Neural progenitor cell (in vitro differentiated cells): ENCODE results near the gene SLC27A1. TPM values are rescaled to one million over a fixed set of nuclear protein-coding genes. Genes with fewer than 3 reads are reported as not detected.

Experiments used
- DNase-seq: peaks from one replicate; pipeline ENCODE4 v3.0.0-alpha.2; 2016; ENCODE audit warnings: low spot score
- H2AFZ ChIP-seq: fragments of 200-600 bp; sonication (generic); replicated peaks from 2 replicates; pipeline ENCODE4 v1.6.1; 2016; ENCODE audit warnings: antibody characterized with exemption
- H3F3A ChIP-seq: fragments of 200-600 bp; sonication (generic); 2 replicates; pipeline ENCODE4 v1.6.1; 2016; ENCODE audit warnings: antibody characterized with exemption, low read depth
- H3K27ac ChIP-seq: fragments of 200-600 bp; sonication (generic); 2 replicates; pipeline ENCODE4 v1.5.1; 2016; ENCODE audit warnings: mild to moderate bottlenecking
- H3K27me3 ChIP-seq: fragments of 200-600 bp; sonication (generic); 2 replicates; pipeline ENCODE4 v1.6.1; 2016; ENCODE audit warnings: mild to moderate bottlenecking, moderate library complexity
- H3K36me3 ChIP-seq: fragments of 200-600 bp; sonication (generic); 2 replicates; pipeline ENCODE4 v1.5.1; 2016
- H3K4me1 ChIP-seq: fragments of 200-600 bp; sonication (generic); 2 replicates; pipeline ENCODE4 v1.6.1; 2016; ENCODE audit warnings: mixed run types
- H3K4me2 ChIP-seq: fragments of 200-600 bp; sonication (generic); 2 replicates; pipeline ENCODE4 v1.6.1; 2016
- H3K4me3 ChIP-seq: fragments of 200-600 bp; sonication (generic); 2 replicates; pipeline ENCODE4 v1.5.1; 2016
- H3K79me2 ChIP-seq: fragments of 200-600 bp; sonication (generic); 2 replicates; pipeline ENCODE4 v1.6.1; 2016; ENCODE audit warnings: low read depth
- H3K9ac ChIP-seq: fragments of 200-600 bp; sonication (generic); 2 replicates; pipeline ENCODE4 v1.6.1; 2016
- H3K9me3 ChIP-seq: fragments of 200-600 bp; sonication (generic); 2 replicates; pipeline ENCODE4 v1.5.1; 2016; ENCODE audit warnings: low read depth
- H4K20me1 ChIP-seq: fragments of 200-600 bp; sonication (generic); 2 replicates; pipeline ENCODE4 v1.6.1; 2016; ENCODE audit warnings: low read depth
- H3K27ac Mint-ChIP-seq: 3 replicates; pipeline ENCODE4 v1.8.0; 2021; ENCODE audit warnings: mixed read lengths
- H3K27me3 Mint-ChIP-seq: 2 replicates; pipeline ENCODE4 v1.8.0; 2022; ENCODE audit warnings: low read depth, mild to moderate bottlenecking, inconsistent platforms, moderate library complexity, mixed read lengths; ENCODE audit not compliant: insufficient read depth
- H3K36me3 Mint-ChIP-seq: 3 replicates; pipeline ENCODE4 v1.8.0; 2021; ENCODE audit warnings: mixed read lengths
- H3K4me1 Mint-ChIP-seq: 3 replicates; pipeline ENCODE4 v1.8.0; 2021; ENCODE audit warnings: mixed read lengths
- H3K4me3 Mint-ChIP-seq: 3 replicates; pipeline ENCODE4 v1.8.0; 2021; ENCODE audit warnings: mild to moderate bottlenecking, moderate library complexity, mixed read lengths
- H3K9me3 Mint-ChIP-seq: 3 replicates; pipeline ENCODE4 v1.8.0; 2020; ENCODE audit warnings: mixed read lengths
- EZH2 ChIP-seq: fragments of 200-600 bp; sonication (generic); IDR thresholded peaks from 2 replicates; pipeline ENCODE4 v1.6.1; 2017; ENCODE audit warnings: antibody characterized with exemption, mild to moderate bottlenecking, moderate library complexity
- EZH2phosphoT487 ChIP-seq: fragments of 200-600 bp; sonication (generic); IDR thresholded peaks from 2 replicates; pipeline ENCODE4 v1.6.1; 2017; ENCODE audit warnings: antibody characterized with exemption
- total RNA-seq: library from RNA; depleted of rRNA; stranded (reverse); fragments of >200 nt; gene quantifications from 2 replicates; pipeline ENCODE4 v1.2.3, GENCODE V29; 2015; ENCODE audit warnings: low replicate concordance
- TF ChIP-seq, protein P1 (sequence below): fragments of 200-600 bp; sonication (generic); IDR thresholded peaks from 2 replicates; pipeline ENCODE4 v1.5.1; 2017; ENCODE audit warnings: antibody characterized with exemption, mild to moderate bottlenecking

SLC27A1 gene
- total RNA-seq, 1 donor from 2014 or later = 13.9 TPM

DNA sequence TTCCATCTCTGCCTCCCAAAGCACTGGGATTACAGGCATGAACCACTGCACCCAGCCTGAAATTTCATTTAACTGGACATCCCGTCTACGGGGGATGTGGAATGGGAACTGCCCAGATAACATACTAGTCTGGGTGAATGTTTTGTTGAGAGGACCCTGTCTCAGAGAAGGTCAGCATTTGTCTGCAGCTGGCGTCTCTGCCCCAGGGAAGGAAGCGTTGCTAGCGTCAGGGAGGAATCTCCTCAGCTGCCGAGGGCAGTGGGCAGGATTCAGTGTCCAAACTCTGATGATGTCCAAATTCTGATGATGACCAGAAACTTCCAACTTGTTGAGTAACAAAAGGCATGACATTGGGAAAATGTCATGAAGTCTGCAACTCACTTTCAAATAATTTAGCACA, 12.7 kb upstream of the SLC27A1 start:
- Histone ChIP-seq H3K9ac (no peak overlapping the region), H3K27me3 (peaks cover 45% of the 10 kb centered on the region), H4K20me1 (no peaks in the 10 kb centered on the region), H3K27ac (no peak overlapping the region), H3K36me3 (no peaks in the 10 kb centered on the region), H3K79me2 (no peaks in the 10 kb centered on the region), H3F3A (peaks cover 14% of the 10 kb centered on the region), H3K4me3 (no peak overlapping the region), H2AFZ (no peak overlapping the region), H3K4me1 (peaks cover 6% of the 10 kb centered on the region), H3K4me2 (no peak overlapping the region), H3K9me3 (no peaks in the 10 kb centered on the region)
- no peaks in the 10 kb centered on the region for H3K9me3 Mint-ChIP-seq
- DNase-seq = no peak
- no peak overlapping the region for H3K27ac Mint-ChIP-seq
- peaks cover 33% of the 10 kb centered on the region for H3K27me3 Mint-ChIP-seq
- TF ChIP-seq EZH2phosphoT487 = no peak
- TF ChIP-seq, protein P1, sequence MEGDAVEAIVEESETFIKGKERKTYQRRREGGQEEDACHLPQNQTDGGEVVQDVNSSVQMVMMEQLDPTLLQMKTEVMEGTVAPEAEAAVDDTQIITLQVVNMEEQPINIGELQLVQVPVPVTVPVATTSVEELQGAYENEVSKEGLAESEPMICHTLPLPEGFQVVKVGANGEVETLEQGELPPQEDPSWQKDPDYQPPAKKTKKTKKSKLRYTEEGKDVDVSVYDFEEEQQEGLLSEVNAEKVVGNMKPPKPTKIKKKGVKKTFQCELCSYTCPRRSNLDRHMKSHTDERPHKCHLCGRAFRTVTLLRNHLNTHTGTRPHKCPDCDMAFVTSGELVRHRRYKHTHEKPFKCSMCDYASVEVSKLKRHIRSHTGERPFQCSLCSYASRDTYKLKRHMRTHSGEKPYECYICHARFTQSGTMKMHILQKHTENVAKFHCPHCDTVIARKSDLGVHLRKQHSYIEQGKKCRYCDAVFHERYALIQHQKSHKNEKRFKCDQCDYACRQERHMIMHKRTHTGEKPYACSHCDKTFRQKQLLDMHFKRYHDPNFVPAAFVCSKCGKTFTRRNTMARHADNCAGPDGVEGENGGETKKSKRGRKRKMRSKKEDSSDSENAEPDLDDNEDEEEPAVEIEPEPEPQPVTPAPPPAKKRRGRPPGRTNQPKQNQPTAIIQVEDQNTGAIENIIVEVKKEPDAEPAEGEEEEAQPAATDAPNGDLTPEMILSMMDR = no peak
- TF ChIP-seq EZH2 = no peak
- H3K4me1 Mint-ChIP-seq = peaks cover 16% of the 10 kb centered on the region
- H3K36me3 Mint-ChIP-seq = no peaks in the 10 kb centered on the region
- no peak overlapping the region for H3K4me3 Mint-ChIP-seq

DNA sequence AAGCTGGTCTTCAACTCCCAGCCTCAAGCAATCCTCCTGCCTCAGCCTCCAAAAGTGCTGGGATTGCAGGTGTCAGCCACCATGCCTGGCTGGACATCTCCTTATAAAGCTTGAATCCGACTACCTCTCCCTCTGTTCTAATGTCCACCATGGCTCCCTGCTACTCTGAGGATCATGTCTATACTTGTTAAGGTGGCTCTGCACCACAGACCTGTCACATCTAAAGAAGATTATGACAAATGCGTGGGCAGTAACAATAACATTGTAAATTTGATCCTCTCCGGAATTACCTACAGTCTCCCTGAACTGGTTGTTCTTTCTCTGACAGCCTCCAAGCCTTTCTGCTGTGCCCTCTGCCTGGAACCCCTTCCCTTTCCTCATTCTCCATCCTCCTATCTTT, 11.4 kb upstream of the SLC27A1 start:
- no peak for DNase-seq
- Histone ChIP-seq H3F3A (peaks cover 8% of the 10 kb centered on the region), H3K9me3 (no peaks in the 10 kb centered on the region), H3K27ac (no peak overlapping the region), H3K36me3 (no peaks in the 10 kb centered on the region), H3K9ac (no peak overlapping the region), H4K20me1 (no peaks in the 10 kb centered on the region), H3K4me2 (no peak overlapping the region), H3K79me2 (no peaks in the 10 kb centered on the region), H3K27me3 (peaks cover 40% of the 10 kb centered on the region), H3K4me1 (peaks cover 6% of the 10 kb centered on the region), H2AFZ (no peak overlapping the region), H3K4me3 (no peak overlapping the region)
- H3K4me1 Mint-ChIP-seq = peaks cover 9% of the 10 kb centered on the region
- TF ChIP-seq EZH2phosphoT487 = no peak
- TF ChIP-seq, protein P1 = no peak
- TF ChIP-seq EZH2 = no peak
- no peak overlapping the region for H3K27ac Mint-ChIP-seq
- H3K27me3 Mint-ChIP-seq = peaks cover 21% of the 10 kb centered on the region
- no peaks in the 10 kb centered on the region for H3K9me3 Mint-ChIP-seq
- no peaks in the 10 kb centered on the region for H3K36me3 Mint-ChIP-seq
- no peak overlapping the region for H3K4me3 Mint-ChIP-seq

GRCh38 chr19:17460372-17461230, 9.7 kb upstream of the SLC27A1 start, which contains the start of gene NXNL1:
NXNL1 (minus strand) TSS chr19:17460926; CDS start chr19:17460869, 57 bp downstream.
- no peak within 1 kb of the TSS for H3K4me2 ChIP-seq
- H3K4me1 ChIP-seq = no peaks in the 10 kb centered on the region
- H3K9me3 ChIP-seq = no peaks in the 10 kb centered on the region
- no peak within 1 kb of the TSS for H3K27ac ChIP-seq
- no peak within 1 kb of the TSS for H2AFZ ChIP-seq
- H3K79me2 ChIP-seq = no peaks in the 10 kb centered on the region
- Mint-ChIP-seq H3K9me3 (no peaks in the 10 kb centered on the region), H3K4me1 (no peaks in the 10 kb centered on the region), H3K36me3 (no peaks in the 10 kb centered on the region), H3K27me3 (peaks cover 13% of the 10 kb centered on the region), H3K27ac (peak within 1 kb of the TSS; percentile 21), H3K4me3 (no peak within 1 kb of the TSS)
- H4K20me1 ChIP-seq = no peaks in the 10 kb centered on the region
- TF ChIP-seq, protein P1 = no peak
- TF ChIP-seq EZH2phosphoT487 = no peak
- no peak for TF ChIP-seq EZH2
- no peak within 1 kb of the TSS for H3K9ac ChIP-seq
- peaks cover 24% of the 10 kb centered on the region for H3K27me3 ChIP-seq
- no peaks in the 10 kb centered on the region for H3K36me3 ChIP-seq
- H3K4me3 ChIP-seq = no peak within 1 kb of the TSS
- DNase-seq = no peak
- H3F3A ChIP-seq = peaks cover 5% of the 10 kb centered on the region
